OCI-LY7 (cell line): ENCODE results near the gene MED14. TPM values are rescaled to one million over a fixed set of nuclear protein-coding genes. Genes with fewer than 3 reads are reported as not detected.

ENCODE experiments used
- BruUV-seq: library from RNA; stranded (reverse); fragments of 400-500 nt; replicated peaks from 2 replicates; lab custom pipeline; 2021; lab: Mats Ljungman, UMichigan
- CTCF ChIA-PET: fragments of 300-600 bp; sonication (Branson Sonifier 250); formaldehyde crosslinking; loops from one replicate; lab custom pipeline; 2022; ENCODE audit warnings: antibody characterized with exemption; ENCODE audit not compliant: unreplicated experiment; lab: Charles Lee
- POLR2A ChIA-PET: fragments of 300-600 bp; sonication (Branson Sonifier 250); formaldehyde crosslinking; loops from one replicate; lab custom pipeline; 2022; ENCODE audit warnings: antibody characterized with exemption; lab: Charles Lee
- DNase-seq: peaks from one replicate; pipeline ENCODE4 v3.0.0-alpha.2; 2015; ENCODE audit warnings: low spot score
- H2AFZ ChIP-seq: fragments of 200-600 bp; sonication (generic), shearing (Covaris generic); 2 replicates; pipeline ENCODE4 v1.6.1; 2014; ENCODE audit warnings: mild to moderate bottlenecking, antibody characterized with exemption, low read length, moderate library complexity
- H3K27ac ChIP-seq: fragments of 200-600 bp; sonication (generic); 2 replicates; pipeline ENCODE4 v1.5.1; 2014; ENCODE audit warnings: mixed run types, low read depth, mild to moderate bottlenecking, moderate library complexity, low read length, inconsistent platforms; ENCODE audit not compliant: poor library complexity, severe bottlenecking
- H3K36me3 ChIP-seq: fragments of 200-600 bp; sonication (generic); 2 replicates; pipeline ENCODE4 v1.6.1; 2014; ENCODE audit warnings: mild to moderate bottlenecking, antibody characterized with exemption, low read length, moderate library complexity, mixed read lengths; ENCODE audit not compliant: insufficient read depth
- H3K4me1 ChIP-seq: fragments of 200-600 bp; sonication (generic); 2 replicates; pipeline ENCODE4 v1.5.1; 2014; ENCODE audit warnings: mild to moderate bottlenecking, low read length; ENCODE audit not compliant: insufficient read depth, poor library complexity, severe bottlenecking
- H3K4me2 ChIP-seq: fragments of 200-600 bp; sonication (generic); 2 replicates; pipeline ENCODE4 v1.6.1; 2014; ENCODE audit warnings: mild to moderate bottlenecking, low read length
- H3K4me3 ChIP-seq: fragments of 200-600 bp; sonication (generic); 2 replicates; pipeline ENCODE4 v1.5.1; 2014; ENCODE audit warnings: mild to moderate bottlenecking, low read depth, low read length; ENCODE audit not compliant: poor library complexity, severe bottlenecking
- H3K79me2 ChIP-seq: fragments of 200-600 bp; sonication (generic); 2 replicates; pipeline ENCODE4 v1.6.1; 2016; ENCODE audit warnings: low read depth, mild to moderate bottlenecking, low read length, moderate library complexity, mixed read lengths; ENCODE audit not compliant: insufficient read depth
- H3K9me2 ChIP-seq: fragments of 200-600 bp; sonication (generic); 2 replicates; pipeline ENCODE4 v1.6.1; 2016; ENCODE audit warnings: mild to moderate bottlenecking, low read length, mixed read lengths; ENCODE audit not compliant: insufficient read depth
- H3K9me3 ChIP-seq: fragments of 200-600 bp; sonication (generic); 2 replicates; pipeline ENCODE4 v1.6.1; 2014; ENCODE audit warnings: mild to moderate bottlenecking, mixed run types, low read length, mixed read lengths
- H4K20me1 ChIP-seq: fragments of 200-600 bp; sonication (generic); 2 replicates; pipeline ENCODE4 v1.6.1; 2014; ENCODE audit warnings: mild to moderate bottlenecking, antibody characterized with exemption, low read length, moderate library complexity, mixed read lengths; ENCODE audit not compliant: insufficient read depth
- CTCF ChIP-seq: fragments of 200-600 bp; sonication (generic); conservative IDR thresholded peaks from 2 replicates; pipeline ENCODE4 v1.5.1; 2014; ENCODE audit warnings: mild to moderate bottlenecking, antibody characterized with exemption, low read length, moderate library complexity, mixed read lengths
- EZH2phosphoT487 ChIP-seq: fragments of 200-600 bp; sonication (generic); IDR thresholded peaks from 2 replicates; pipeline ENCODE4 v1.6.1; 2018; ENCODE audit warnings: low read depth, borderline replicate concordance, mild to moderate bottlenecking, mixed run types, antibody characterized with exemption, low read length, moderate library complexity, mixed read lengths
- intact Hi-C: fragments of 100-400 bp; cut with micrococcal nuclease; formaldehyde crosslinking; loops from one replicate; pipeline ENCODE4 v1.10.0; 2022; ENCODE audit not compliant: unreplicated experiment
- total RNA-seq, 2 experiments: library from RNA; depleted of rRNA in 1 of 2; stranded (reverse); fragments of >200 nt in 1 of 2; shearing (Covaris generic) in 1 of 2; gene quantifications; 2 replicates each; pipeline ENCODE4 v1.2.3, GENCODE V29; 2014 to 2022

Gene MED14
- total RNA-seq, 2 experiments from 2014 or later, result 28.1 to 57.0 TPM

- BruUV-seq, result no TSS peak
- TF ChIP-seq CTCF (no peak), EZH2phosphoT487 (no peak)
- Histone ChIP-seq H3K4me1 (peaks cover 20% of the 10 kb centered on the region), H2AFZ (peak overlapping the region; percentile 49; the same call in 1 of the 2 replicates), H3K36me3 (peaks cover 25% of the 10 kb centered on the region), H4K20me1 (no peaks in the 10 kb centered on the region), H3K9me2 (no peaks in the 10 kb centered on the region), H3K4me3 (peak overlapping the region; percentile 75), H3K4me2 (peak overlapping the region; percentile 99), H3K27ac (peak overlapping the region; percentile 67), H3K79me2 (peaks cover 50% of the 10 kb centered on the region), H3K9me3 (no peaks in the 10 kb centered on the region)
- ChIA-PET CTCF (no interaction called here), POLR2A (no interaction called here)
- DNase-seq, result peak; percentile 54
- intact Hi-C loops, result loop anchor here (2.0 to 10.0 kb wide), 4 partner anchors 70 to 1840 kb away; partner anchors contain the start of genes MID1IP1 and USP9X
Measured at GRCh38 chrX:40644821-40645358, 90.5 kb downstream of the MED14 start.

- intact Hi-C loops, result loop anchor here (2.0 to 10.0 kb wide), 3 partner anchors 69 to 1839 kb away; partner anchors contain the start of genes MID1IP1 and USP9X
- Histone ChIP-seq H3K9me2 (no peaks in the 10 kb centered on the region), H3K36me3 (peaks cover 30% of the 10 kb centered on the region), H3K27ac (peak overlapping the region; percentile 67), H3K4me3 (peak overlapping the region; percentile 75), H2AFZ (0 out of 2 replicates have a peak overlapping the region, but pooled peaks have one; percentile 49), H3K79me2 (peaks cover 50% of the 10 kb centered on the region), H3K9me3 (no peaks in the 10 kb centered on the region), H3K4me1 (peaks cover 20% of the 10 kb centered on the region), H4K20me1 (no peaks in the 10 kb centered on the region), H3K4me2 (peak overlapping the region; percentile 99)
- ChIA-PET POLR2A (interaction anchor here (0.9 kb wide), 1 partner anchor 92 kb away, joined by 3 read pairs; no protein-coding TSS in a partner anchor), CTCF (no interaction called here)
- DNase-seq, result peak; percentile 11
- BruUV-seq, result no TSS peak
- TF ChIP-seq EZH2phosphoT487, result no peak
- no peak for TF ChIP-seq CTCF
Measured at GRCh38 chrX:40644176-40644575, 91.2 kb downstream of the MED14 start.

GRCh38 chrX:40637687-40638086, 97.7 kb downstream of the MED14 start:
- Histone ChIP-seq H2AFZ (no peak overlapping the region), H3K36me3 (peaks cover 83% of the 10 kb centered on the region), H3K4me1 (peaks cover 2% of the 10 kb centered on the region), H4K20me1 (no peaks in the 10 kb centered on the region), H3K79me2 (peaks cover 10% of the 10 kb centered on the region; the same call in 1 of the 2 replicates), H3K9me2 (no peaks in the 10 kb centered on the region), H3K4me3 (no peak overlapping the region), H3K27ac (no peak overlapping the region), H3K9me3 (no peaks in the 10 kb centered on the region), H3K4me2 (no peak overlapping the region)
- intact Hi-C loops, result no loop called here
- ChIA-PET POLR2A (no interaction called here), CTCF (no interaction called here)
- no peak for DNase-seq
- no TSS peak for BruUV-seq
- TF ChIP-seq CTCF (no peak), EZH2phosphoT487 (no peak)
